Measurements from ENCODE around the gene SH3D21. TPM values are rescaled to one million over a fixed set of nuclear protein-coding genes. Genes with fewer than 3 reads are reported as not detected.

SH3D21 gene
- total RNA-seq, 1 donor from 2014 or later = 17.2 TPM

DNA sequence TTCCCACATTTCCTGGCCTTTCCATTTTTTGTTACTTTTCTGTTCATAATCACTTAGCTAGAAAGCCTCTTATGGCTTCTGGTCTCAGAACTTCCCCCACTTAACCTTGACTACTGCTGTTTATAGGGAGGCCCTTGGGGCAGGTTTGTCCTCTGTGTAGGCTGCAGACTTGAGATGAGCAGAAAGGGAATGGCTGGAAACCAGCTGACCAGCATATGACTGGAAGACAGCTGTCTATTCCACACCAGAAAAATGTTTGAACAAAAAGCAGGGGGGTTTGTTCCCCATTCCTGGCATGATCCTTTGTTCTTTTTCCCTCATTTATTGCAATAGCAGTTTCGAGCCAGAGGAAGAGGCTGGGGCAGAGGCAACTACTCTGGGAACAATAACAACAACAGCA, 4.9 kb upstream of the SH3D21 start:
- no peak overlapping the region for H3K4me3 ChIP-seq

GRCh38 chr1:36303244-36303643, 2.9 kb upstream of the SH3D21 start:
- Histone ChIP-seq H3K27ac (no peak overlapping the region), H3K27me3 (no peaks in the 10 kb centered on the region), H3K4me1 (peaks cover 41% of the 10 kb centered on the region), H3K9me3 (no peaks in the 10 kb centered on the region), H3K4me3 (no peak overlapping the region), H3K36me3 (peaks cover 0 to 51% of the 10 kb centered on the region in 2 donors)
- no peak for TF ChIP-seq CTCF (IDR thresholded peaks at IDR 0.05)
- TF ChIP-seq POLR2A (IDR thresholded peaks at IDR 0.05) = no peak
- no peak for TF ChIP-seq POLR2AphosphoS5 (IDR thresholded peaks at IDR 0.05; ENCODE audit: insufficient read depth in 1 of 2, low read depth in 1 of 2)
- no peak for DNase-seq (ENCODE audit: extremely low spot score in 2 of 2)
- intact Hi-C loops (cut with DNase I) = no loop called here

More for the DNA sequence above, 4.9 kb upstream of the SH3D21 start:
- TF ChIP-seq POLR2A (IDR thresholded peaks at IDR 0.05) (no peak), POLR2AphosphoS5 (IDR thresholded peaks at IDR 0.05; ENCODE audit: insufficient read depth in 1 of 2, low read depth in 1 of 2) (no peak), CTCF (IDR thresholded peaks at IDR 0.05) (no peak)
- Histone ChIP-seq H3K36me3 (peaks cover 0 to 68% of the 10 kb centered on the region in 2 donors), H3K4me1 (peaks cover 25% of the 10 kb centered on the region), H3K27me3 (no peaks in the 10 kb centered on the region), H3K27ac (peak overlapping the region; percentile 51), H3K9me3 (no peaks in the 10 kb centered on the region)
- DNase-seq (ENCODE audit: extremely low spot score in 2 of 2) = no peak
- intact Hi-C loops (cut with DNase I) = no loop called here

GRCh38 chr1:36303650-36304360, 2.4 kb upstream of the SH3D21 start:
- intact Hi-C loops (cut with DNase I) = no loop called here
- Histone ChIP-seq H3K4me1 (peaks cover 41% of the 10 kb centered on the region), H3K4me3 (no peak overlapping the region), H3K27me3 (no peaks in the 10 kb centered on the region), H3K36me3 (peaks cover 0 to 45% of the 10 kb centered on the region in 2 donors), H3K9me3 (no peaks in the 10 kb centered on the region), H3K27ac (no peak overlapping the region)
- DNase-seq (ENCODE audit: extremely low spot score in 2 of 2) = no peak
- no peak for TF ChIP-seq POLR2A (IDR thresholded peaks at IDR 0.05)
- TF ChIP-seq POLR2AphosphoS5 (IDR thresholded peaks at IDR 0.05; ENCODE audit: insufficient read depth in 1 of 2, low read depth in 1 of 2) = no peak
- TF ChIP-seq CTCF (IDR thresholded peaks at IDR 0.05) = no peak

DNA sequence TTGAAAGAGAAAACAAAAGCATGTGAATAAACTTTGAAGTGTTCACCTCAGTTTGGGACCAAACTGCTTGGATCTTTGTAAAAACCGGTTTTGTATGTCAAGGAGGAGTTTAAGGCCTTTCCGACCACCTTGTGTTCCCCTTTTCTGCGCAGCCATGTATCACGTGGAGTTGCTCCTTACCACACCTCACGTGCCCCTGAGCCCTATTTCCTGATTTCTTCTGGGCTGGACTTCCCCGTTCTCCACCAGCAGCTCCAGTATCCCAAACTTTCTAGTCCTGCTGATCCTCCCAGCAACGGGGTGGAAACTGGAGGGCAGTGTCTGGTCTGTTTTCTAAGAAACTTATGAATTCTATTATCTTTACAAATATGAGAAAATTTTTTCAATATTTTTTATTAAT, 1.6 kb upstream of the SH3D21 start:
- Histone ChIP-seq H3K27ac (no peak overlapping the region), H3K4me3 (no peak overlapping the region), H3K9me3 (no peaks in the 10 kb centered on the region), H3K4me1 (peaks cover 41% of the 10 kb centered on the region), H3K27me3 (no peaks in the 10 kb centered on the region), H3K36me3 (peaks cover 0 to 45% of the 10 kb centered on the region in 2 donors)
- no peak for DNase-seq (ENCODE audit: extremely low spot score in 2 of 2)
- TF ChIP-seq CTCF (IDR thresholded peaks at IDR 0.05) (no peak), POLR2A (IDR thresholded peaks at IDR 0.05) (no peak)
- intact Hi-C loops (cut with DNase I) = no loop called here
